ENCODE measurements around the gene UBAC1. TPM values are rescaled to one million over a fixed set of nuclear protein-coding genes. Genes with fewer than 3 reads are reported as not detected.
"Not testable (repeated sequence)": the region's sequence is repeated elsewhere in the genome, so short reads cannot be mapped to it uniquely, and the experiment has no call there.

Gene UBAC1
- total RNA-seq, 1 donor from 2014 or later, result 25.4 TPM

- not testable (repeated sequence) for DNase-seq (ENCODE audit: low read depth in 2 of 2)
These were observed 17.6 kb downstream of the UBAC1 start for GRCh38 chr9:135943604-135944003.

GRCh38 chr9:135941288-135941995, 19.7 kb downstream of the UBAC1 start:
- peak in 1 of 2 donors; percentile 33 for DNase-seq (ENCODE audit: low read depth in 2 of 2)

GRCh38 chr9:135939351-135940265, 21.6 kb downstream of the UBAC1 start:
- DNase-seq (ENCODE audit: low read depth in 2 of 2), result no peak

GRCh38 chr9:135937521-135938489, 23.4 kb downstream of the UBAC1 start:
- no peak for DNase-seq (ENCODE audit: low read depth in 2 of 2)

- no peak for DNase-seq (ENCODE audit: low read depth in 2 of 2)
These were observed 28.1 kb downstream of the UBAC1 start for GRCh38 chr9:135933114-135933513.

DNA sequence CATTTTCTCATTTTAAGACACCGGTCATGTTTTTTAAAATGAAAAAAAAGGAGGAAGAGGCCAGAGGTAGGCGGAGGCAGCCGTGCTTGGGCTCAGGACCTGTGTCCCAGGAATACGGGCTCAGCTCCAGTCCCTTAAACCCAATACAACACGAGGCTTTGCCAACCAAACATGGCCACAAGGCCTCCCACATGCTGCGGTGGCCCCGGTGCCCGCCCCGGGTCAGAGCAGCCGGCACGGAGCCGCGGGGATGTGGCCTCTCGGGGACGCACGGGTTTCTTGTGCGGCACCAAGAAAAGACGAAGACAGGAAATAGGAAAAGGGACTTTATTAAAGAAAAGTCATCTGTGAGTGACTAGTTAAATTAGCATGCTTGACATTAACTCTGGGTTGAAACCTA, 28.5 kb downstream of the UBAC1 start:
- DNase-seq (ENCODE audit: low read depth in 2 of 2), result no peak

- no peak for DNase-seq (ENCODE audit: low read depth in 2 of 2)
These were observed 29.8 kb downstream of the UBAC1 start for GRCh38 chr9:135931349-135931820.

- DNase-seq (ENCODE audit: low read depth in 2 of 2), result no peak
These were observed 30.5 kb downstream of the UBAC1 start for GRCh38 chr9:135930446-135931345.

DNA sequence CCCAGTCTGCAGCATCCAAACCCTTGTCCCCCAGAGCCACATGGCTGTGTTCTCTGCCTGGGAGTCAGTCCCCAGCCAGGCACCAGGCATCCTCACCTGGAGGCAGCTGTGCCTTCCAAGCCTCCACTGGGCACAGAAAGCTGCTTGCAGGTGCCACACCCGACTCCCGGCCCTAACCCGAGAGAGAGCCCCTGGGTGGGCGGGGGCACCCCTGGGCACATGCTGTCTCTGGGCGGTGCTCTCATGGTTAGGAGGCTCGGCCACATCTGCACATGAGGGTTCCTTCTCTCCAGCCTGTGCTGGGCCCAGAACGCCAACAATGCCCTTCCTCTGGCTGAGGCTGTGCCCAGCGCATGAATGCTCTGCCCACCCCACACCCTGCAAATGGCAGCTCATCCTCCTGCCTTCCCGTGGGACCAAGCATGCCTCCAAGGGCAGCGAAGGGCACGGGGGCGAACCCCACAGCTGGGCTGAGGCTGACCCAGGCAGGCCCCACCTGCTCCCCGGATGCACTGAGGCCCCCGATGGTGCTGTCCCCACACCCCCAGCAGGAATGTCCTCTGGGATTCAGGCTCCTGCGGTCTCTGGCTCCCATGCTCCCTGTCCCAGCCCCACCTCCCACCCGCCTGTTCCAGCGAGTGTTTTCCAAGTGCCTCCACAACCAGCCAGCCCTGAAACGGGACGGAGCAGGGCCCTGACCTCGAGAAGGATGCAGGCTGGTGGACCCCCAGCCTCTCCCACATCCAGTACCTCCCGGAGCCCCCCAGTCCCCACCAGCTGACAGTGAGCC, 31.3 kb downstream of the UBAC1 start:
- no peak for DNase-seq (ENCODE audit: low read depth in 2 of 2)

DNA sequence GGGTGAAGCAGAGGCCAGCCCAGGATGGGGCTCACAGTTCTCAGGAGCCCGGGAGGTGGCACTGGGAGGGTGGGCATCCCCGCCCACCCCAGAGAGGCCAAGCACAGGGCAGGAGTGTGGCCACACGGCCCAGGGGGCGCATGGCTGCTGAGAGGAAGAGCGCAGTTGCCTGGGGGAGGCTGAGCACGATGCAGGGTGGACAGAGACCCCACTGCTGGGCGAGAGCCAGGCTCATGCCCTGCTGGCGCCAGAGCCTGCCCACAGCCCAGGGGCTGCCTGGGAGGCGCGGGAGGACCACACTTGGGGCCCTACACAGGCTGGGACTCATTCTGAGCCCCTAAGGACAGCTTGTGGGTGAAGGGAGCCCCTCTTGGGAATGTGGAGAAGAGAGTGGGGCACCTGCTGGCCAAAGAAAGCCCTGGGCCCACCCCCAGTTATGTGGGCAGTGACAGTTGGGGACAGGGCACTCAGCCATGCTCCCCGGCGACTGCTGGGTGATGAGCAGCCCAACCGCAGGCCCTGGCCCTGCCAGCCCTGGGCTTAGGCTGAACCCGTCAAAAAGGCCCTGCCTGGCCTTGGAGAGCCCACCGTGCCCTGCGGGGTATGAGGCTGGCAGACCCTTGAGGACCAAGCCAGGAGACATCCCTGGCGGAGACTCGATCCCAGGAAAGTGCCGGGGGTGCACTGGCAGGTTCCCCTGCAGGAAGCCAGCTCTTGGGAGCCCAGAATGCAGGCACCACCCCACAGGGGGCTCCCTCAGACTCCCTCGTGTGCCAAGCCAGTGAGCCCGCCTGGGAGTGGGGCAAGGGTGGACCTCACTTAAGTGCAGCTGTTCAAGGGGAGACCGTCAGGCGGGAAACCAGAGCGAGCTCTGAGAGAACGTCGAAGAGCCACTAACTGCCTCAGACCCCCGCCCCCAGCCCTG, 32.2 kb downstream of the UBAC1 start:
- no peak for DNase-seq (ENCODE audit: low read depth in 2 of 2)

- DNase-seq (ENCODE audit: low read depth in 2 of 2), result no peak
These were observed 33.0 kb downstream of the UBAC1 start for GRCh38 chr9:135928074-135928730.

- DNase-seq (ENCODE audit: low read depth in 2 of 2), result no peak
These were observed 33.8 kb downstream of the UBAC1 start for GRCh38 chr9:135927195-135928013.

DNA sequence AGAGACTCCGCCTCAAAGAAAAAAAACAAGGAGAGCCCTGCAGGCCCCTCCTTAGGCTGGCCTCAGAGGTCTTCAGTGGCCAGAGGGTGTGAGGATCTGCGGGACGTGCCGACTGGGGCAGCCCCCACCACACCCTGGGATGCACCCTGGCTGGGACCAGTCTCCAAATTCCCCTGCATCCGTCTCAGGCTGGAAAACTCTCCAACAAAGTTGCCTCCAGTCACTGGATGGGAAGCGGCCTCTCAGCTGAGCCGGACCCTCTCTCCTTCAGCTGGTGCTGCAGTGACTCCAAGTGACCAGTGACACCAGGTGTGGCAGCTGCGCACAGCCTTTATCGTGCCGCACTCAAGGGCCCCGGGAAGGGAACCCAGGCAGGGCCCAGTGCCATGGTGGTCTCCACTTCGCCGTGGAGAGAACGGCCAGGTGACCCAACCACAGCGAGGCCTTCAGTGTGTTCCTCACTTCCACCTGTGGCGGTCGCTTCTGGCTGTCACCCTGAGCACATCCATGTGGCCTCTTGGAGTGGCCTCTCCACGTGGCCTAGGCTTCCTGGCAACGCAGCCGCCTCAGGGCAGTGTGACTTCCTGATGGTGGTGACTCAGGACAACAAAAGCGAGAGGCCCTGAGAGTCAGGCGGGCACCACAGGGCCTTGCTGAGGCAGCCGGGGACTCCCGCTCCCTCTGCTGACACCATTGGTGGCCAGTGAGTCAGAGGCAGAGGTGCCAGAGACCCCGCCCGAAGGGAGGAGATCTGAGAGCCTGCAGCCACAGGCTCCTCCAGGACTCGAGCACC, 34.6 kb downstream of the UBAC1 start:
- DNase-seq (ENCODE audit: low read depth in 2 of 2), result peak; percentile 43 to 73

DNA sequence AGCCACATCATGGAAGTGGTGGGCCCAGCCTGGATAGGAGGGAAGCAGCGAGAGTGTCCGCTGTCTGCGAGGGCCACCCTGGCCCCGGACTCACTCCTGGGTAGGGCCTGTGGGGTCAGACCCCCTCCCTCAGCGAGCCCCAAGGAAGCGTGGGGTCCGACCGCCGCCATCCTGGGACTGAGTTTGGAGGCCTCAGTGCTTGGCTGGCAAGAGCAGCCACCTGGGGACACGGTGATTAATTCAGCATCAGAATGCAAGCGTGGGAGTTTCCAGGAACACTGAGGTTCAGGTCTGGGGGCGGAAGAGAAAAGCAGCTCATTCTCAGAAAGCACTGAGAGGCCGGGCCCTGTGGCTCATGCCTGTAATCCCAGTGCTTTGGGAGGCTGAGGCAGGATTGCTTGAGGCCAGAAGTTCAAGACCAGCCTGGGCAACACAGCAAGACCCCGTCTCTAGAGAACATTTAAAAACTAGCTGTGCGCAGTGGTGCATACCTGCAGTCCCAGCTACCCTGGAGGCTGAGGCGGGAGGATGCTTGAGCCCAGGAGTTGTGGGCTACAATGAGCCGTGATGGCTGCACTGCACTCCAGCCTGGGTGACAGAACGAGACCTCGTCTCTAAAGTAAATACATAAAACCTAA, 35.6 kb downstream of the UBAC1 start:
- DNase-seq (ENCODE audit: low read depth in 2 of 2), result no peak

- no peak for DNase-seq (ENCODE audit: low read depth in 2 of 2)
These were observed 36.4 kb downstream of the UBAC1 start for GRCh38 chr9:135924628-135925338.

Measured in dermis microvascular lymphatic vessel endothelial cell (primary cell).